Stomach (tissue), 4 donors: ENCODE results near the gene ELMO1.

Source experiments
- EP300 ChIP-seq: sonication (generic); formaldehyde crosslinking; IDR thresholded peaks from one replicate; pipeline ENCODE4 v1.6.1; 2017; ENCODE audit warnings: antibody characterized with exemption
- TF ChIP-seq, protein P1 (sequence below), 7 experiments: fragments of 450-650 bp in 4 of 7; fragments of 200-600 bp in 3 of 7; sonication (generic) in 3 of 7; IDR thresholded peaks; one replicate each; pipeline ENCODE4 v1.5.1; 2016 to 2019; ENCODE audit warnings: antibody characterized with exemption in 7 of 7, control low read depth in 2 of 7, mild to moderate bottlenecking in 1 of 7

DNA sequence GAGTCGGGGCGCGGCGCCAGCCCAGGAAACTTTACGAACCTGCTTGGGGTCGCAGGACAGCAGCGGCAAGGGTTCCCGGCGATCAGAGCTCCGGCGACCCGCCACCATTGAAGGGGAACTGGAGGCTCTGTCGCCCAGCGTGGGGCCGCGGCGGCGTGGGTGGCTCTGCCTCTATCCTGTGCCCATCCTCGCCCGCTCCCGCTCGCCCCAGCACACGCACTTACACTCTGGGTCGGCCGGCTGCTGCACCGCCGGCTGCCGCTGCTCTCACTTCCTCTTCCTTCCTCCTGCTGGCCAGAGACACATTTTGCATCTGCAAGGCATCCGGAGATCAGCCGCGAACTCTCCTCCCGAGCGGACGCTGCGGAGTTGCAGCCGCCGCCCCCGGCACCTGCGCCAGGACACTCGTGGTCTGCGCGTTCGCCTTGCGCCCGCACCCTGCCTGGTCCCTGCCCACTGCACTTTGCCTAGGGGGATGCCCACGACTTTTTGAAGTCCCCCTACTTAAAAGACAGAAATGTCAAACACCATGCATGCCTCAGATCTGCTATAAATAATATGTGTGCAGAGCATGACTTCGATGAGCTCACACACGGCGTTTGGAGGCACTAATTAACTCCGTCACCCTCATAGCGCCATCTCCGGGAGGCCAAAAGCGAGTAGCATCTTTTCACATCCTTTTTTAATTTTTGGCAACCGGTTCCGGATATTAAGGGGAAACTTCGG, at the start of gene ELMO1:
- TF ChIP-seq, protein P1, sequence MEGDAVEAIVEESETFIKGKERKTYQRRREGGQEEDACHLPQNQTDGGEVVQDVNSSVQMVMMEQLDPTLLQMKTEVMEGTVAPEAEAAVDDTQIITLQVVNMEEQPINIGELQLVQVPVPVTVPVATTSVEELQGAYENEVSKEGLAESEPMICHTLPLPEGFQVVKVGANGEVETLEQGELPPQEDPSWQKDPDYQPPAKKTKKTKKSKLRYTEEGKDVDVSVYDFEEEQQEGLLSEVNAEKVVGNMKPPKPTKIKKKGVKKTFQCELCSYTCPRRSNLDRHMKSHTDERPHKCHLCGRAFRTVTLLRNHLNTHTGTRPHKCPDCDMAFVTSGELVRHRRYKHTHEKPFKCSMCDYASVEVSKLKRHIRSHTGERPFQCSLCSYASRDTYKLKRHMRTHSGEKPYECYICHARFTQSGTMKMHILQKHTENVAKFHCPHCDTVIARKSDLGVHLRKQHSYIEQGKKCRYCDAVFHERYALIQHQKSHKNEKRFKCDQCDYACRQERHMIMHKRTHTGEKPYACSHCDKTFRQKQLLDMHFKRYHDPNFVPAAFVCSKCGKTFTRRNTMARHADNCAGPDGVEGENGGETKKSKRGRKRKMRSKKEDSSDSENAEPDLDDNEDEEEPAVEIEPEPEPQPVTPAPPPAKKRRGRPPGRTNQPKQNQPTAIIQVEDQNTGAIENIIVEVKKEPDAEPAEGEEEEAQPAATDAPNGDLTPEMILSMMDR (IDR thresholded peaks at IDR 0.05), result peak in 4 of 7 experiments; percentile 16 to 30 (median 18)
- TF ChIP-seq EP300, result no peak
